Epidermal melanocyte (primary cell): ENCODE results near the gene PROSER3.
"Not testable (repeated sequence)": the region's sequence is repeated elsewhere in the genome, so short reads cannot be mapped to it uniquely, and the experiment has no call there.

Experiments
- DNase-seq: peaks from one replicate; pipeline ENCODE4 v3.0.0; 2011; ENCODE audit warnings: low spot score; ENCODE audit not compliant: insufficient read length

PROSER3 gene

GRCh38 chr19:35789978-35790944, 32.3 kb downstream of the PROSER3 start:
- DNase-seq: no peak

GRCh38 chr19:35790981-35791813, 33.2 kb downstream of the PROSER3 start:
- DNase-seq: no peak

GRCh38 chr19:35791814-35792279, 33.9 kb downstream of the PROSER3 start:
- no peak for DNase-seq

- no peak for DNase-seq
Observed at GRCh38 chr19:35792312-35792711, 34.3 kb downstream of the PROSER3 start.

GRCh38 chr19:35792888-35793287, 34.9 kb downstream of the PROSER3 start:
- DNase-seq: no peak

- no peak for DNase-seq
Observed at GRCh38 chr19:35793381-35794165, 35.6 kb downstream of the PROSER3 start.

- not testable (repeated sequence) for DNase-seq
Observed at GRCh38 chr19:35795564-35795963, 37.6 kb downstream of the PROSER3 start.

- no peak for DNase-seq
Observed at GRCh38 chr19:35796645-35797542, 38.9 kb downstream of the PROSER3 start.

GRCh38 chr19:35797663-35798062, 39.7 kb downstream of the PROSER3 start:
- DNase-seq: no peak

GRCh38 chr19:35801828-35802227, 43.9 kb downstream of the PROSER3 start:
- DNase-seq: no peak

GRCh38 chr19:35805526-35806102, 47.6 kb downstream of the PROSER3 start:
- no peak for DNase-seq

GRCh38 chr19:35806597-35806996, 48.6 kb downstream of the PROSER3 start:
- no peak for DNase-seq

GRCh38 chr19:35807633-35808032, 49.7 kb downstream of the PROSER3 start:
- DNase-seq: no peak

GRCh38 chr19:35811317-35812219, 53.6 kb downstream of the PROSER3 start:
- no peak for DNase-seq

GRCh38 chr19:35812220-35813042, 54.5 kb downstream of the PROSER3 start, which contains the start of gene PRODH2:
Gene PRODH2 (minus strand): TSS chr19:35812845. CDS start chr19:35812805, 40 bp downstream.
- no peak for DNase-seq

GRCh38 chr19:35813043-35813890, 55.3 kb downstream of the PROSER3 start:
- no peak for DNase-seq

- DNase-seq: no peak
Observed at GRCh38 chr19:35816262-35816661, 58.3 kb downstream of the PROSER3 start.
